Peyer's patch (tissue), 4 donors: Measurements from ENCODE around the gene CDHR1. TPM values are rescaled to one million over a fixed set of nuclear protein-coding genes. Genes with fewer than 3 reads are reported as not detected.

Source experiments
- DNase-seq, 3 donors: peaks; one replicate each; pipeline ENCODE4 v3.0.0-alpha.2; 2017 to 2019
- H3K27ac ChIP-seq, 4 donors: fragments of 200-600 bp; sonication (generic); one replicate each; pipeline ENCODE4 v1.5.1; 2016 to 2019
- H3K27me3 ChIP-seq, 2 donors: fragments of 200-600 bp; sonication (generic); one replicate each; pipeline ENCODE4 v1.5.1; 2019
- H3K36me3 ChIP-seq, 3 donors: fragments of 200-600 bp; sonication (generic); one replicate each; pipeline ENCODE4 v1.5.1; 2016 to 2019
- H3K4me1 ChIP-seq, 4 donors: fragments of 200-600 bp; sonication (generic); one replicate each; pipeline ENCODE4 v1.5.1; 2016 to 2019
- H3K4me3 ChIP-seq, 4 donors: fragments of 200-600 bp; sonication (generic); 1 replicate in 3 of 4; 2 replicates in 1 of 4; pipeline ENCODE4 v1.5.1; 2016 to 2019; ENCODE audit warnings: mild to moderate bottlenecking in 1 of 4
- H3K9me3 ChIP-seq, 4 donors: fragments of 200-600 bp; sonication (generic); one replicate each; pipeline ENCODE4 v1.5.1; 2016 to 2019; ENCODE audit warnings: mild to moderate bottlenecking in 1 of 4
- CTCF ChIP-seq, 6 experiments: fragments of 450-650 bp in 4 of 6; fragments of 200-600 bp in 2 of 6; sonication (generic) in 1 of 6; IDR thresholded peaks; one replicate each; pipeline ENCODE4 v1.5.1; 2017 to 2019; ENCODE audit warnings: antibody characterized with exemption in 6 of 6, mild to moderate bottlenecking in 3 of 6, moderate library complexity in 1 of 6
- POLR2A ChIP-seq, 2 donors: fragments of 450-650 bp; IDR thresholded peaks; one replicate each; pipeline ENCODE4 v1.5.1; 2017; ENCODE audit warnings: antibody characterized with exemption in 2 of 2, mild to moderate bottlenecking in 2 of 2, moderate library complexity in 2 of 2
- total RNA-seq, 4 donors: library from RNA; depleted of rRNA; stranded (reverse); fragments of >200 nt; gene quantifications; one replicate each; pipeline ENCODE4 v1.1.0, GENCODE V29; 2016

Gene CDHR1
- total RNA-seq, 4 donors from 2014 or later: 22.6 to 87.0 (median 59.9) TPM

- no peak overlapping the region for H3K4me3 ChIP-seq
- H3K4me1 ChIP-seq: peaks cover 0 to 32% (median 0%) of the 10 kb centered on the region in 4 donors
- no peak for DNase-seq
- no peak for TF ChIP-seq POLR2A (IDR thresholded peaks at IDR 0.05)
- no peak for TF ChIP-seq CTCF (IDR thresholded peaks at IDR 0.05)
- H3K27me3 ChIP-seq: no peaks in the 10 kb centered on the region
- peak overlapping the region in 1 of 4 donors; percentile 72 for H3K27ac ChIP-seq
- H3K36me3 ChIP-seq: no peaks in the 10 kb centered on the region
- H3K9me3 ChIP-seq: no peaks in the 10 kb centered on the region
Measured at GRCh38 chr10:84202349-84202748, 8.0 kb downstream of the CDHR1 start.

- Histone ChIP-seq H3K27me3 (no peaks in the 10 kb centered on the region), H3K36me3 (no peaks in the 10 kb centered on the region), H3K4me3 (no peak overlapping the region), H3K4me1 (peaks cover 0 to 20% (median 0%) of the 10 kb centered on the region in 4 donors), H3K9me3 (no peaks in the 10 kb centered on the region), H3K27ac (no peak overlapping the region)
- DNase-seq: no peak
- TF ChIP-seq CTCF (IDR thresholded peaks at IDR 0.05): peak in 3 of 6 experiments; percentile 15 to 47 (median 45)
- no peak for TF ChIP-seq POLR2A (IDR thresholded peaks at IDR 0.05)
Measured at GRCh38 chr10:84204122-84204521, 9.8 kb downstream of the CDHR1 start.

- H3K4me3 ChIP-seq: no peak overlapping the region
- no peak for DNase-seq
- no peaks in the 10 kb centered on the region for H3K9me3 ChIP-seq
- H3K27me3 ChIP-seq: no peaks in the 10 kb centered on the region
- H3K36me3 ChIP-seq: no peaks in the 10 kb centered on the region
- peaks cover 0 to 18% (median 0%) of the 10 kb centered on the region in 4 donors for H3K4me1 ChIP-seq
- no peak for TF ChIP-seq POLR2A (IDR thresholded peaks at IDR 0.05)
- no peak for TF ChIP-seq CTCF (IDR thresholded peaks at IDR 0.05)
- no peak overlapping the region for H3K27ac ChIP-seq
Measured at GRCh38 chr10:84204610-84205009, 10.3 kb downstream of the CDHR1 start.

- Histone ChIP-seq H3K36me3 (no peaks in the 10 kb centered on the region), H3K27me3 (no peaks in the 10 kb centered on the region), H3K4me1 (peaks cover 0 to 18% (median 0%) of the 10 kb centered on the region in 4 donors), H3K4me3 (no peak overlapping the region), H3K9me3 (no peaks in the 10 kb centered on the region), H3K27ac (no peak overlapping the region)
- TF ChIP-seq CTCF (IDR thresholded peaks at IDR 0.05): peak in 5 of 6 experiments; percentile 16 to 91 (median 82)
- no peak for TF ChIP-seq POLR2A (IDR thresholded peaks at IDR 0.05)
- peak; percentile 26 to 85 (median 85) for DNase-seq
Measured at GRCh38 chr10:84205049-84205852, 10.9 kb downstream of the CDHR1 start.

- Histone ChIP-seq H3K27me3 (no peaks in the 10 kb centered on the region), H3K4me3 (no peak overlapping the region), H3K9me3 (no peaks in the 10 kb centered on the region), H3K27ac (no peak overlapping the region), H3K4me1 (peaks cover 0 to 11% (median 0%) of the 10 kb centered on the region in 4 donors), H3K36me3 (no peaks in the 10 kb centered on the region)
- TF ChIP-seq POLR2A (IDR thresholded peaks at IDR 0.05): no peak
- no peak for TF ChIP-seq CTCF (IDR thresholded peaks at IDR 0.05)
- no peak for DNase-seq
Measured at GRCh38 chr10:84205853-84206525, 11.7 kb downstream of the CDHR1 start.
